HG03354 (cell line): ENCODE measurements around the gene NPY2R.

Experiments
- ATAC-seq: cut with Tn5 transposase; IDR thresholded peaks from one replicate; pipeline ENCODE4 v1.9.1; 2021; ENCODE audit warnings: mild to moderate bottlenecking; ENCODE audit not compliant: unreplicated experiment, poor library complexity, severe bottlenecking

Gene NPY2R

GRCh38 chr4:155248002-155248896, 39.8 kb downstream of the NPY2R start:
- no peak for ATAC-seq

- no peak for ATAC-seq
Measured at GRCh38 chr4:155249016-155249566, 40.7 kb downstream of the NPY2R start.

- no peak for ATAC-seq
Measured at GRCh38 chr4:155252327-155252726, 43.9 kb downstream of the NPY2R start.

DNA sequence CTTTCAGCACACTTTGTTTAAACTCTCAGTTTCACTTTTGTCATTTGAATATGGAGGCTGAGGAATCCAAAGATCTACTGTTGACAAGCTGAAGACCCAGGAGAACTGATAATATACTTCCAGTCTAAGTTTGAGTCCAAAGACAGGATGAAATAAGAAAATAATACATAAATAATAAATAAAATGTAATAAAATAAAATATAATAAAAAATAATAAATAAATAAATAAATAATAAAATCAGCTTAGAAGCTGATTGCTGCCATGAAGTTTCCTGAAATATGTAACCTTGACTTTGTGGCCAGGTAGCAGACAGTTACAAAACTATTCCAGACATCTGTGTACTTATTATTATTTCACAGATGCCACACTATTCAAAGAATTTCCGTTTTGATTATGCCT, 55.0 kb downstream of the NPY2R start:
- no peak for ATAC-seq

- no peak for ATAC-seq
Measured at GRCh38 chr4:155265113-155265512, 56.7 kb downstream of the NPY2R start.
